ENCODE data around the gene TMC5. TPM values are rescaled to one million over a fixed set of nuclear protein-coding genes. Genes with fewer than 3 reads are reported as not detected.

TMC5 gene
- total and polyA plus RNA-seq, 2 donors (not counting 3 experiments of a cell fraction or from before 2014, with no cell fraction given): not detected

- Histone ChIP-seq H3K9ac (replicated peaks; ENCODE audit: extremely low read depth, insufficient read depth, low read length) (no peak overlapping the region), H3K27me3 (ENCODE audit: control insufficient read depth in 2 of 2, insufficient read depth in 2 of 2, low read length in 2 of 2) (peaks cover 0 to 3% of the 10 kb centered on the region in 2 experiments), H3K9me1 (replicated peaks; ENCODE audit: control insufficient read depth, extremely low read depth, insufficient read depth, low read length) (no peaks in the 10 kb centered on the region), H3K79me2 (ENCODE audit: control insufficient read depth, insufficient read depth, low read length) (no peaks in the 10 kb centered on the region), H3K4me2 (ENCODE audit: insufficient read depth, low read length) (no peak overlapping the region), H3K27ac (ENCODE audit: insufficient read depth, low read depth, low read length) (no peak overlapping the region), H3K36me3 (ENCODE audit: control insufficient read depth in 2 of 2, extremely low read depth in 1 of 2, insufficient read depth in 2 of 2, low read length in 2 of 2) (no peaks in the 10 kb centered on the region), H4K20me1 (replicated peaks; ENCODE audit: control insufficient read depth, extremely low read depth, insufficient read depth, low read length) (no peaks in the 10 kb centered on the region), H3K9me3 (replicated peaks; ENCODE audit: control insufficient read depth, insufficient read depth, low read length) (no peaks in the 10 kb centered on the region), H3K4me1 (ENCODE audit: control insufficient read depth, extremely low read depth, insufficient read depth, low read length) (no peaks in the 10 kb centered on the region), H3K4me3 (replicated peaks in 1 of 3; ENCODE audit: insufficient read depth in 1 of 3, low read depth in 1 of 3, low read length in 3 of 3) (no peak overlapping the region), H2AFZ (ENCODE audit: low read depth, low read length) (no peak overlapping the region)
- no TSS peak for BruUV-seq (replicated peaks)
- POLR2A ChIA-PET: no interaction called here
- CTCF ChIA-PET: interaction anchor here (1.1 to 1.2 kb wide), 2 partner anchors 121 to 296 kb away, joined by 4 to 6 read pairs; no protein-coding TSS in a partner anchor
- dilution Hi-C loops (cut with MboI; ENCODE audit: extremely low pct_ligation_motif_present, low sequenced_read_pairs) (no loop called here), intact Hi-C loops (cut with micrococcal nuclease) (no loop called here)
- FAIRE-seq: no peak
- DNase-seq (ENCODE audit: low read depth, low spot score): no peak
- TF ChIP-seq MAX (IDR thresholded peaks at IDR 0.05; ENCODE audit: insufficient read depth, insufficient read length): no peak
- TF ChIP-seq GATA2 (IDR thresholded peaks at IDR 0.05; ENCODE audit: insufficient read depth, insufficient read length, low read depth, low read length): no peak
- TF ChIP-seq CTCF (IDR thresholded peaks at IDR 0.05; ENCODE audit: extremely low read depth in 1 of 2, insufficient read depth in 1 of 2, low read depth in 1 of 2, low read length in 2 of 2): no peak
- no peak for TF ChIP-seq JUN (IDR thresholded peaks at IDR 0.05; ENCODE audit: borderline replicate concordance, insufficient read depth, insufficient read length, low read depth)
- TF ChIP-seq EZH2 (IDR thresholded peaks at IDR 0.05; ENCODE audit: borderline replicate concordance, low read depth, low read length, severe bottlenecking): no peak
- no peak for TF ChIP-seq POLR2A (IDR thresholded peaks at IDR 0.05; ENCODE audit: low read depth, low read length)
Observed at GRCh38 chr16:19382084-19382801, 35.4 kb upstream of the TMC5 start.
